Esophagus squamous epithelium (tissue), 4 donors: ENCODE data around the gene DCUN1D3.
"Not testable (repeated sequence)": the region's sequence is repeated elsewhere in the genome, so short reads cannot be mapped to it uniquely, and the experiment has no call there.

Experiments
- POLR2A ChIP-seq, 4 donors: fragments of 450-650 bp; IDR thresholded peaks; one replicate each; pipeline ENCODE4 v1.6.1; 2017; ENCODE audit warnings: antibody characterized with exemption in 4 of 4, mild to moderate bottlenecking in 4 of 4, moderate library complexity in 3 of 4
- TF ChIP-seq, protein P1 (sequence below), 6 experiments: fragments of 450-650 bp in 4 of 6; fragments of 200-600 bp in 2 of 6; sonication (generic) in 2 of 6; IDR thresholded peaks; one replicate each; pipeline ENCODE4 v1.5.1; 2016 to 2019; ENCODE audit warnings: antibody characterized with exemption in 6 of 6, mild to moderate bottlenecking in 4 of 6, moderate library complexity in 4 of 6

DNA sequence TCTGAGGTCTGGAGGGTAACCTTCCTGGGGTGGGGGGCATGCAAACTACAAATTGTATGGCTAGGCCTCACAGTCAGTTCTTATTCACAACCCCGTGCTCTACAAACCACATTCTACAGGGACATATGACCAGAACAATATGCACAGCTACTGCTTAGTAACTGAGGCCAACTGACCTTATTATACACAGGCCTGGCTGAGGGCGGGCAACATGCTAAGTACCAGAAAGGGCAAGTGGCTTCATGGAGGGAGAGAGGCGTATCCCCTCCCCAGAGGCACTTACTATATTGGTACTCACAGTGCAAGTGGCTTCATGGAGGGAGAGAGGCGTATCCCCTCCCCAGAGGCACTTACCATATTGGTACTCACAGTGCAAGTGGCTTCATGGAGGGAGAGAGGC, 39.2 kb downstream of the DCUN1D3 start:
- TF ChIP-seq, protein P1, sequence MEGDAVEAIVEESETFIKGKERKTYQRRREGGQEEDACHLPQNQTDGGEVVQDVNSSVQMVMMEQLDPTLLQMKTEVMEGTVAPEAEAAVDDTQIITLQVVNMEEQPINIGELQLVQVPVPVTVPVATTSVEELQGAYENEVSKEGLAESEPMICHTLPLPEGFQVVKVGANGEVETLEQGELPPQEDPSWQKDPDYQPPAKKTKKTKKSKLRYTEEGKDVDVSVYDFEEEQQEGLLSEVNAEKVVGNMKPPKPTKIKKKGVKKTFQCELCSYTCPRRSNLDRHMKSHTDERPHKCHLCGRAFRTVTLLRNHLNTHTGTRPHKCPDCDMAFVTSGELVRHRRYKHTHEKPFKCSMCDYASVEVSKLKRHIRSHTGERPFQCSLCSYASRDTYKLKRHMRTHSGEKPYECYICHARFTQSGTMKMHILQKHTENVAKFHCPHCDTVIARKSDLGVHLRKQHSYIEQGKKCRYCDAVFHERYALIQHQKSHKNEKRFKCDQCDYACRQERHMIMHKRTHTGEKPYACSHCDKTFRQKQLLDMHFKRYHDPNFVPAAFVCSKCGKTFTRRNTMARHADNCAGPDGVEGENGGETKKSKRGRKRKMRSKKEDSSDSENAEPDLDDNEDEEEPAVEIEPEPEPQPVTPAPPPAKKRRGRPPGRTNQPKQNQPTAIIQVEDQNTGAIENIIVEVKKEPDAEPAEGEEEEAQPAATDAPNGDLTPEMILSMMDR (IDR thresholded peaks at IDR 0.05) = not testable (repeated sequence)
- not testable (repeated sequence) for TF ChIP-seq POLR2A (IDR thresholded peaks at IDR 0.05)
